Inflammatory macrophage (primary cell): ENCODE measurements around the gene CYP26A1.

ENCODE experiments used
- DNase-seq, 2 donors: peaks; one replicate each; pipeline ENCODE4 v3.0.0-alpha.2; 2020 to 2022

The CYP26A1 gene

DNA sequence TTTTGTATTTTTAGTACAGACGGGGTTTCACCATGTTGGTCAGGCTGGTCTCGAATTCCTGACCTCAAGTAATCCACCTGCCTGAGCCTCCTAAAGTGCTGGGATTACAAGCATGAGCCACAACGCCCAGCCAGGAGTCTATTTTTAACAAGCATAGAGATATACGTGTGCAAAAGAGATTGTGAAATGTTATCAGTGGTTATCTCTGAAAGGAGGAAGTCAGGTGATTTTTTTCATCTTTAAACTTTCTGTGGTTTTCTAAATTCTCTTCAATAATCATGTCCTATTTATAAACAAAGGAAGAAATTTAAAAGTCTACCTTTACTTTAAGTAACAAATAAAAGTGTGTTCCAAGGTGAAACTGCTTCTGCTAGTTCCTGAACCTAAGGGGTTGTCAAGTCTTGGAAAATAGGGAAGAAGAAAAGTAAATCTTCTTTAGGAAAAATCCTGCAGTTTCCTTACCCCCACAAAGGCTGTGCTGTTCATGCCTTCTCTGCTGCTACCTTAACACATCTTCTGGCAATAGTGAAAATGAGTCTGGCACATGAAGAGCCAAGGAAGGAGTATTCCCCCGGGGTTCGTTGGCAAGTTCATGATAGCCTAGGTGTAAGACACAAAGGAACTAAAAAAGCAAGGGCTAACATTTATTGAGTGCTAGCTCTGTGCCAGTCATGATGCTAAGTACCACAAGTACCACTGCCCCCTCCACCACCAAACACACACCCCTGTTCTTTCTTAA, 51.1 kb downstream of the CYP26A1 start:
- no peak for DNase-seq

DNA sequence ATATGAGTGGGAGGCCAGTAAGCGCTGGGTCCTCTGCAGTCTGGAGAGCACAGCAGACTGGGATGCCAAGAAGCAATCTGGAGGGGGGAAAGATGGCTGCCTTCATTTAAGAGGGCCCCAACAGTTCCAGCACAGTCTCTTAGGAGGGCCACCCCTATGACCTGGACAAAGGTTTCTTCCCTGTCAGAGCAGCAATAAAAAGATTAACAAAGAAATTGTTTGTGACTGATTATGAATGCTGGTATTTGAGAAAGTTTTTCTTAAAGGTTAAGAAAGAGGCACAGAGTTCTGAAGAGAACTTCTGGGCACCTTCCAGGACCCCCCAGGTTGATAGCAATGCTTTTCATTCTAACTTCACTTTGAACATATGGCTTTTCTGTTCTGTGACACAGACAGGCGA, 52.3 kb downstream of the CYP26A1 start:
- DNase-seq: no peak

DNA sequence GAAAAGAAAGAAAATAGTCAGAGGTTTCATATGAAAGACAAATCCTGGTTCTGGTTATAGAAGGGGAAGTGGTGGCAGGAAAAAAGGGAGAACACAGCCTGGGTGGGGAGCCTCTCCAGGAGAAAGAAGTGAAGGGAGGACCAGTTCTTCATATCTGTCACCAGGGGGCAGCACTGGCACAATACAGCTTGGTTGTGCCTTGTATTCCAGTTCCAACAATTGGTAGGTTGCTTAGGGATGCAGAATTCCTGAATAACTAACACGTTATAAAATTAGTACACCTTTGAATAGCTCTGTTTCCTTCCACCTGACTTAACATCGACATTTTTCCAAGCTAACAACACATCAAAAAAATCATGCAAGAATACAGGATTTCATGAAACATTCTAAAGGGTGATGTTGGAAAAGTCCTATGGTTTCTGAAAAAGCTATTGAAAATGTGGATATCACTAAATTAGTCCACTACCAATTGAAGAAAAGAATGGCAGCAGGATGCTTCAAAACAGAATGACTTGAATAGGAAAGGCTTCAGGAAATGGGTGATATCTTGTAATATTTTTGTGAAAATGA, 52.9 kb downstream of the CYP26A1 start:
- peak; percentile 14 to 43 for DNase-seq
